Heart left ventricle (tissue), 16 donors: Measurements from ENCODE around the gene NUAK1. TPM values are rescaled to one million over a fixed set of nuclear protein-coding genes. Genes with fewer than 3 reads are reported as not detected.

ENCODE experiments used
- ATAC-seq, 4 donors: fragments of 200-7000 bp; cut with Tn5 transposase; one replicate each; pipeline ENCODE4 v1.9.1; 2020 to 2022; ENCODE audit warnings: moderate library complexity in 4 of 4, mild to moderate bottlenecking in 3 of 4, moderate number of reproducible peaks in 1 of 4
- DNase-seq, 5 donors: peaks; one replicate each; pipeline ENCODE4 v3.0.0-alpha.2; 2020
- H3K27ac ChIP-seq, 12 donors: fragments of 200-600 bp; sonication (generic) in 4 of 12; one replicate each; pipeline versions ENCODE4 v1.5.0 to v1.8.0; 2016 to 2022; ENCODE audit warnings: mild to moderate bottlenecking in 2 of 12
- H3K27me3 ChIP-seq, 9 donors: fragments of 200-600 bp; sonication (generic) in 2 of 9; one replicate each; pipeline versions ENCODE4 v1.5.1 to v1.8.0; 2016 to 2022; ENCODE audit warnings: mild to moderate bottlenecking in 3 of 9
- H3K36me3 ChIP-seq, 9 donors: fragments of 200-600 bp; sonication (generic) in 2 of 9; one replicate each; pipeline versions ENCODE4 v1.5.0 to v1.8.0; 2018 to 2022; ENCODE audit warnings: mild to moderate bottlenecking in 2 of 9
- H3K4me1 ChIP-seq, 12 donors: fragments of 200-600 bp; sonication (generic) in 4 of 12; one replicate each; pipeline versions ENCODE4 v1.5.0 to v1.8.0; 2016 to 2022; ENCODE audit warnings: mild to moderate bottlenecking in 3 of 12
- H3K4me3 ChIP-seq, 12 donors: fragments of 200-600 bp; sonication (generic) in 4 of 12; one replicate each; pipeline versions ENCODE4 v1.5.0 to v1.8.0; 2017 to 2022; ENCODE audit warnings: mild to moderate bottlenecking in 9 of 12, moderate library complexity in 4 of 12
- H3K9me3 ChIP-seq, 12 donors: fragments of 200-600 bp; sonication (generic) in 4 of 12; one replicate each; pipeline versions ENCODE4 v1.5.0 to v1.8.0; 2016 to 2022; ENCODE audit warnings: mild to moderate bottlenecking in 1 of 12
- POLR2A ChIP-seq, 2 donors: fragments of 450-650 bp; IDR thresholded peaks; one replicate each; pipeline ENCODE4 v1.6.1; 2017; ENCODE audit warnings: antibody characterized with exemption in 2 of 2, mild to moderate bottlenecking in 2 of 2, moderate library complexity in 2 of 2
- WGBS, 4 donors: extraction: QIAGEN DNeasy Blood & Tissue Kit in 2 of 4; methylation state at CpG; one replicate each; pipeline versions ENCODE4 v1.1.5 to v1.1.7; 2013 to 2018; 5-methylcytosine and 5-hydroxymethylcytosine counted together
- intact Hi-C, 10 donors: fragments of 100-400 bp; cut with DNase I; formaldehyde crosslinking; loops; one replicate each; pipeline versions ENCODE4 v1.11.1 to v1.14.2; 2022
- polyA plus RNA-seq, 2 donors: library from polyadenylated mRNA; stranded (reverse); fragments of 200-250 nt; gene quantifications; one replicate each; pipeline ENCODE4 v1.2.3, GENCODE V29; 2013
- total RNA-seq, 9 donors: library from RNA; depleted of rRNA in 2 of 9; stranded (reverse); fragments of >200 nt in 2 of 9; fragmentation: NEBNext Ultra II Directional in 3 of 9; extraction: Animal tissue kit (Norgen Biotek cat#: 25700) in 3 of 9; gene quantifications; one replicate each; pipeline versions ENCODE4 v1.1.0 to v1.2.4, GENCODE V29; 2016 to 2023
- TF ChIP-seq, protein P1 (sequence below), 12 donors: fragments of 200-600 bp; sonication (generic) in 4 of 12; IDR thresholded peaks; one replicate each; pipeline versions ENCODE4 v1.5.0 to v1.8.0; 2018 to 2022; ENCODE audit warnings: antibody characterized with exemption in 12 of 12, mild to moderate bottlenecking in 5 of 12
- donor health status: ischemic (EF 13 %, LVEDD 7.1; RV severe dilation, severe dysfunction).
- donor health status: healthy with polysubstance abuse.
- donor health status: DM: no; HTN: yes; CAD: no.
- donor health status: DM: no; HTN: no; CAD: no.
- donor health status: ischemic (EF 25% LVEDD 6.9; RV normal size, moderate dysfunction).
- donor health status: ischemic (EF 25% LVEDD 5.7; RV mildly dilated, moderate dysfunction).
- donor health status: healthy.
- donor health status: DM: yes; HTN: yes; CAD: no.
- donor health status: ischemic (EF 35%, LVEDD 5.7; RV mildly dilated, moderate dysfunction).
- donor health status: nonischemic (EF 11% LVEDD 7.7; RV severe dilation, severe dysfunction).
- donor health status: DM: yes; HTN: yes; CAD: no.
- donor health status: PGD.
- donor health status: ischemic (EF 29% LVEDD 5.4; RV normal size, mild dysfunction).
- donor health status: nonischemic (EF 23%, LVEDD 6.1; RV moderate dilation, normal function).

Gene NUAK1
- total and polyA plus RNA-seq, 11 donors = 10.5 to 50.7 (median 39.4) TPM

DNA sequence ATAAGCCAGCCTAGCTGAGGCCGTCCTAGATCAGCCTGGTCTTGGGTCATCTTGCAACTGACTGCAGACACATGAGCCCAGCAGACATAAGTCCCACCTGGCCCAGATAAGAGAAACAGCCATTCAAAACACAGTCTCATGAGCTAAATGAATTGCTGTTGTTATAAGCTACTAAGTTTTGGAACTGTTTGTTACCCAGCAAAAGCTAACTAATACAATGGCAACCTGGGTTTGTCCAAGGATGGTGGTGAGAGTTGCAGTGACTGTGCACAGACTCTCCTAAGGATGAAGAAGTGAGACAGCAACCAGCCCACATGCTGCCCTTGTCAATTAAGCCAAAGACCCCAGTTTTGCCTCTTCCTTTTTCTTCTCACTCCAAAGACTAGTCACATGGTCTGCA is 22.2 kb upstream of the NUAK1 start:
- H3K4me3 ChIP-seq = no peak overlapping the region
- no peak for ATAC-seq
- DNase-seq = no peak
- no peaks in the 10 kb centered on the region for H3K36me3 ChIP-seq
- no peaks in the 10 kb centered on the region for H3K9me3 ChIP-seq
- no peaks in the 10 kb centered on the region for H3K27me3 ChIP-seq
- TF ChIP-seq POLR2A (IDR thresholded peaks at IDR 0.05) = no peak
- TF ChIP-seq, protein P1, sequence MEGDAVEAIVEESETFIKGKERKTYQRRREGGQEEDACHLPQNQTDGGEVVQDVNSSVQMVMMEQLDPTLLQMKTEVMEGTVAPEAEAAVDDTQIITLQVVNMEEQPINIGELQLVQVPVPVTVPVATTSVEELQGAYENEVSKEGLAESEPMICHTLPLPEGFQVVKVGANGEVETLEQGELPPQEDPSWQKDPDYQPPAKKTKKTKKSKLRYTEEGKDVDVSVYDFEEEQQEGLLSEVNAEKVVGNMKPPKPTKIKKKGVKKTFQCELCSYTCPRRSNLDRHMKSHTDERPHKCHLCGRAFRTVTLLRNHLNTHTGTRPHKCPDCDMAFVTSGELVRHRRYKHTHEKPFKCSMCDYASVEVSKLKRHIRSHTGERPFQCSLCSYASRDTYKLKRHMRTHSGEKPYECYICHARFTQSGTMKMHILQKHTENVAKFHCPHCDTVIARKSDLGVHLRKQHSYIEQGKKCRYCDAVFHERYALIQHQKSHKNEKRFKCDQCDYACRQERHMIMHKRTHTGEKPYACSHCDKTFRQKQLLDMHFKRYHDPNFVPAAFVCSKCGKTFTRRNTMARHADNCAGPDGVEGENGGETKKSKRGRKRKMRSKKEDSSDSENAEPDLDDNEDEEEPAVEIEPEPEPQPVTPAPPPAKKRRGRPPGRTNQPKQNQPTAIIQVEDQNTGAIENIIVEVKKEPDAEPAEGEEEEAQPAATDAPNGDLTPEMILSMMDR (IDR thresholded peaks at IDR 0.05) = no peak
- intact Hi-C loops = no loop called here
- no peak overlapping the region for H3K27ac ChIP-seq
- 90 to 100% (median 92%) methylated on average over 1 of the region's 1 CpG for WGBS, 4 donors
- H3K4me1 ChIP-seq = no peaks in the 10 kb centered on the region

DNA sequence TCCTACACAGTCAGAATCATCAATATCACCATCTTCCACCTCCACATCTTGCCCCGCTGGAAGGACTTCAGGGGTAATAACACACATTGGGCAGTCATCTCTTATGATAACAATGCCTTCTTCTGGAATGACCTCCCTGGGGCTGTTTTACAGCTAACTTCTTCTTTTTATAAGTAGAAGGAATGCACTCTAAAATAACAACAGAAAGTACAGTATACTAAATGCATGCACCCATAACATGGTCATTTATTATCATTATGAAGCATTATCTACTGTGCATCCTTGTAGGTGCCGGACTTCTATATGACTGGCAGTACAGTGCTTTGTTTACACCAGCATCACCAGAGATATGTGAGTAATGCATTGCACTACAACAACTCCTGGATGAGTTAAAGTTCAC is 19.0 kb upstream of the NUAK1 start:
- WGBS, 4 donors = 95 to 98% (median 97%) methylated on average over 2 of the region's 2 CpGs
- no peak for DNase-seq

DNA sequence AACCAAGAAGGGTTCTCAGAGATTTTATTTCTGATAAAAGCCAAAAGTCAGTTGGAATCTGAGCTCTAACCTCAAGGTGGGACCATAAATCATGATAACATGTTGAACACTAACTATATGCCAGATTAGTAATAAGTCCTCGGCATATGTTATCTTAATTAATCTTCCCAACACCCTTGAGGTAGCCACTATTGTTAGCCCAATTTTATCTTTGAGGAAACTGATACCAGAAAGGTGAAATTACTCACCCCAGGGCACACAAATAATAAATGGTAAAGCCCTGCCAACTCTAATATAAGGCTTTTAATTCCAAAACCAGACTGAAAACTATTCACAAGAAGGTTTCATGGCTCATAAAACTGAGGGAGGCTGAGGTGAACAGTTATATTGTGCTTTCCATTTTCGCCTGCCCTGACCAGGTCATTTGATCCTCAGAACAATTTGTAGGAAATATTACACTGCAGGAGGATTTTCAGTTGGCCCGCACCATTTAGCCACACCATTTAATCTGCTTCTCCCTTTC is 16.1 kb upstream of the NUAK1 start:
- ATAC-seq = no peak
- no peak overlapping the region for H3K27ac ChIP-seq
- no peaks in the 10 kb centered on the region for H3K4me1 ChIP-seq
- H3K4me3 ChIP-seq = no peak overlapping the region
- H3K36me3 ChIP-seq = no peaks in the 10 kb centered on the region
- WGBS, 4 donors = 52 to 73% (median 69%) methylated on average over 3 of the region's 3 CpGs
- no peaks in the 10 kb centered on the region for H3K9me3 ChIP-seq
- TF ChIP-seq, protein P1 (IDR thresholded peaks at IDR 0.05) = no peak
- no peak for TF ChIP-seq POLR2A (IDR thresholded peaks at IDR 0.05)
- intact Hi-C loops = loop anchor here in 3 of 10 donors (5.0 kb wide), 3 partner anchors 37 to 733 kb away; no protein-coding TSS in a partner anchor
- H3K27me3 ChIP-seq = no peaks in the 10 kb centered on the region
- DNase-seq = no peak

More for the DNA sequence above, 19.0 kb upstream of the NUAK1 start:
- Histone ChIP-seq H3K27ac (no peak overlapping the region), H3K36me3 (no peaks in the 10 kb centered on the region), H3K9me3 (no peaks in the 10 kb centered on the region), H3K4me1 (no peaks in the 10 kb centered on the region), H3K4me3 (no peak overlapping the region), H3K27me3 (no peaks in the 10 kb centered on the region)
- no peak for ATAC-seq
- intact Hi-C loops = loop anchor here in 1 of 10 donors (5.0 kb wide), 1 partner anchor 34 kb away; no protein-coding TSS in a partner anchor
- no peak for TF ChIP-seq POLR2A (IDR thresholded peaks at IDR 0.05)
- TF ChIP-seq, protein P1 (IDR thresholded peaks at IDR 0.05) = no peak

DNA sequence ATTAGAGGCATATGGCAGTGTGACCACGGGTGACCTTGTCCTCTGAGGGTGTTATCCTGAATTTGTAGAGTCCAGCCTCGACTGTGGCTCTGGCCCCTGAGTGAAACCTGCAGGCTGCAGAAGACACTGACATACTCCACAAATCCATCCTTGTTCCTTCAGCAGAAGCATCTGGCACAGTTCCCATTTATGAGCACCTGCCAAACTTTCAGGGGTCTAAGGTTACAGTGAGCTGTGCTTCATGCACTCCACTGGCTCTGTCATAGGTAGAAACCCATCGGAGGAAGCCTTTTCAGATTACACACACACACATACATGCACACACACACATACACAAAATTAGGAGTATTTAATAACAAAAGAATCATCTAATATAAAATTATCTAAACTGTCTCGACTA is 13.6 kb upstream of the NUAK1 start:
- DNase-seq = no peak
- intact Hi-C loops = loop anchor here in 2 of 10 donors (5.0 kb wide), 2 partner anchors 45 to 730 kb away; no protein-coding TSS in a partner anchor
- no peaks in the 10 kb centered on the region for H3K36me3 ChIP-seq
- no peak for TF ChIP-seq POLR2A (IDR thresholded peaks at IDR 0.05)
- TF ChIP-seq, protein P1 (IDR thresholded peaks at IDR 0.05) = no peak
- H3K4me1 ChIP-seq = peaks cover 0 to 20% (median 8%) of the 10 kb centered on the region in 12 donors
- no peak overlapping the region for H3K27ac ChIP-seq
- no peaks in the 10 kb centered on the region for H3K27me3 ChIP-seq
- H3K4me3 ChIP-seq = no peak overlapping the region
- 60 to 69% (median 63%) methylated on average over 4 of the region's 4 CpGs for WGBS, 4 donors
- no peak for ATAC-seq
- H3K9me3 ChIP-seq = no peaks in the 10 kb centered on the region
